Stimulated activated CD4-positive, alpha-beta T cell treated with anti-CD3 and anti-CD28 coated beads, Interleukin-2, amount 100 ng/mL, for 4 hours (primary cell): Measurements from ENCODE around the gene ANKRD1.
A peak's percentile ranks its signal among the peaks of the same experiment; 100 is the strongest.
"Not testable (repeated sequence)": the region's sequence is repeated elsewhere in the genome, so short reads cannot be mapped to it uniquely, and the experiment has no call there.

Experiments used
- DNase-seq: peaks from one replicate; pipeline ENCODE4 v3.0.0-alpha.2; 2020; ENCODE audit warnings: low read depth

The ANKRD1 gene

DNA sequence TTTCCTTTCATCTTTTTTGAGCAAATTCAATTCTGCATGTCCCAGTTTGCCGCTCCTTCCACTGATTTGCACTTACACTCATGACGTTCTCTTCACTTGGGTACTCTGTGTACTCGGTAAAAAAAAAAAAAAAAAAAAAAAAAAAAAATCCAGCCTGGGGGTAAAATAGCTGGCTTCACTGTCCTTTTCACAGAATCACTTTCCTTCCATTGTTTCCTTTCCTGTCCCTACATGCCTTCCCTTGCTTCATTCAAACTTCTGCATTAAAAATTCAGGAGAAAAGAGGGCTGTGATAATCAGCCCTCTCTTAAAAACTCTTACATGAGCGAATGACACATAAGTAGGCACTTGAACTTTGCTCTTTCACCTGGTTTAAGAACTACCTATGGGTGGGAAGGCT lies 8.7 kb downstream of the ANKRD1 start:
- no peak for DNase-seq

DNA sequence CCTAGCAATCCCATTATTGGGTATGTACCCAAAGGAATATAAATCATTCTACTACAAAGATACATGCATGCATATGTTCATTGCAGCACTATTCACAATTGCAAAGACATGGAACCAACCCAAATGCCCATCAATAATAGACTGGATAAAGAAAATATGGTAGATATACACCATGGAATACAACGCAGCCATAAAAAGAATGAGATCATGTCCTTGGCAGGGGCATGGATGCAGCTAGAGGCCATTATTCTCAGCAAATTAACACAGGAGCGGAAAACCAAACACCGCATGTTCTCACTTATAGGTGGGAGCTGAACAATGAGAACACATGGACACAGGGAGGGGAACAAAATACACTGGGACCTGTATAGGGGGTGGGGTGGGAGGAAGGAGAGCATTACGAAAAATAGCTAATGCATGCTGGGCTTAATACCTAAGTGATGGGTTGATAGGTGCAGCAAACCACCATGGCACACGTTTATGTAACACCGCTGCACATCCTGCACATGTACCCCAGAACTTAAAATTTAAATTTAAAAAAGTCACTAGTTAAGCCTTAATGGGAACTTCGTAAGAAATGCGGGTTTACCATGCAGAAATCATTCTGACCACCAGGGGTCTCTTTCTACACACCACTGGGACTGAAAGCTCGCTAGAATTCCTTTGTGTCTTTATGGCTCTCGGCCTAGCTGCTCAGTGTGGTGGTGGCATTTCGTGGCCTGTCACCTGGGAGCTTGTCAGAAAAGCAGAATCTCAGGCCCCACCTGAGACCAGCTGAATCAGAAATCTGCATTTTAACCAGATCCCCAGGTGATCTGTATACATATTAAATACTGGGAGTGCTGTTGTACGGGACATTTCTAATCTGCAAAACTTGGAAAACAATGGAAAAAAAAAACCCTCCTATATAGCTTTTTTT lies 9.5 kb downstream of the ANKRD1 start:
- DNase-seq, result peak; percentile 19

DNA sequence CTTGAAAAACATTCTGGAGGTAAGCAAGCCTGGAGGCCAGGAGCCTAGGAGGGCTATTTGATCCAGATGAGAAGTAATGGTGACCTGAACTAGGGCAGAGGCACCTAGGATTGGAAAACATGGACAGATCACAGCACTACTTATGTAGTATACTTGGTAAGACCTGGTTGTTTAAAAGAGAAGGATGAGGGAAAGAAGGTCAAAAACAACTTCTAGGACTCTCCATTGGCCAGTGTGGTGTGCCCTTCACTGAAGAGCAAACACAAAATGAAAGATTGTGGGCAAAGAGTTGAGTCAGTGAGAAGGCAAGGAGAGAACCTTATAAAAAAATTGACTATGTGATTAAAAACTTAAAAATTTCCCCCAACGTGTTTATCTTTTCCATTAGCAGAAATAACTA lies 14.3 kb downstream of the ANKRD1 start:
- no peak for DNase-seq

GRCh38 chr10:90905925-90906324 lies 15.0 kb downstream of the ANKRD1 start:
- no peak for DNase-seq

- not testable (repeated sequence) for DNase-seq
These were observed 24.0 kb downstream of the ANKRD1 start for GRCh38 chr10:90896916-90897315.

GRCh38 chr10:90893190-90893589 lies 27.7 kb downstream of the ANKRD1 start:
- no peak for DNase-seq

- no peak for DNase-seq
These were observed 30.5 kb downstream of the ANKRD1 start for GRCh38 chr10:90890347-90890746.

DNA sequence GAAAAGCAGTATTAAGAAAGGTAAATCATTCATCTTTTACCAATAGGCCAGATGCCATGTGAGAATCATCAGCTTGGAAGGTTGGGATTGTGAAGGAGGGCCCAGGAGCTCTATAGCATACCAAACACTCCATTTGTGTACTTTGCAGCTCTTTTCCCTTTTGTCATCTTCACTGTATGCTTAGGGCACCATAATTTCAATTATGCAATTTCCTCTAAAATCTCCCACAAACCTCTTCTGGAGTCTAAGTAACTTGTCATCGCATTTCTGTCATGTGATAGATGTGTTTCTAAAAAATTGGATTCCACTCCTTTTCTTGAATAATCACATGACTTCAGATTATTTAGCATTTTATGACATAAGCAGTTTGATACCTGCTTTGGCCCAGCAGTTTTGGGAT lies 31.3 kb downstream of the ANKRD1 start:
- no peak for DNase-seq

DNA sequence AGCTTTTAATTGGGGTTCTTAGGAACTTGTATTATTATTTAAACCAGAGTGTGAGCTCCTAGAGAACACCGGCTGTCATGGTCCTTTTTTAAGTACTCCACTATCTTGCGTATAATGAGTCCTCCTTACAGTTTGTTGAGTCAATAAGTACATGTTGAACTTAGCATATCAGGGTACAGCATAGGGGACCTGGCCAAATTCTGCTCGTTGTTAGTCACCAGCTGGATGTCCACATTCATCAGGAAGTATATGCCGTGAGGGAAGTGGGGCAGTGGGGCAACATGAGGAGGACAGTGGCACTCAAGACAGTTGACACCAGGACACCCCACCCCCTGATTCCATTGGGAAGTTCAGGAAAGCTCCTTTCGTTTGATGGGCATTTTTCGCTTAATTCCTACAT lies 32.5 kb downstream of the ANKRD1 start:
- no peak for DNase-seq

GRCh38 chr10:90887555-90887954 lies 33.3 kb downstream of the ANKRD1 start:
- DNase-seq, result no peak

- no peak for DNase-seq
These were observed 35.7 kb downstream of the ANKRD1 start for GRCh38 chr10:90885176-90885575.

DNA sequence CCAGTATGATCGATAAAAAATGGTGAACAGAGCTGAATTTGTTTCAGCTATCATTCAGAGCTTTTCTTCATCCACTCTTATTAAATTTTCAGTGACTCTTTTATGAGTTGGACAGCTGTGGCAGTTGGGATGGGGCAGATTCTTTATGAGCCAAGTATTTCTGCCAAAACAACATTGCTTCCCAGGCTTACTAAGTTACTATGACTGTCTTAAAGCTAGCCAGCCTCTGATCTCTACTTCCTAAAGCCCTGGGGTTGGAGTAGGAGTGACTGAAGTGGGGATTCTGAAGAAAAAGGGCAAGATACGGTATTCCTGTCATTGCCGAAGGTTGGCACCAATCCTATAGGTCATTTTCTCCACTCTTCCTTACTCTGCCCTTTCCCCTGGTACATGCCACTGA lies 36.5 kb downstream of the ANKRD1 start:
- DNase-seq, result no peak

DNA sequence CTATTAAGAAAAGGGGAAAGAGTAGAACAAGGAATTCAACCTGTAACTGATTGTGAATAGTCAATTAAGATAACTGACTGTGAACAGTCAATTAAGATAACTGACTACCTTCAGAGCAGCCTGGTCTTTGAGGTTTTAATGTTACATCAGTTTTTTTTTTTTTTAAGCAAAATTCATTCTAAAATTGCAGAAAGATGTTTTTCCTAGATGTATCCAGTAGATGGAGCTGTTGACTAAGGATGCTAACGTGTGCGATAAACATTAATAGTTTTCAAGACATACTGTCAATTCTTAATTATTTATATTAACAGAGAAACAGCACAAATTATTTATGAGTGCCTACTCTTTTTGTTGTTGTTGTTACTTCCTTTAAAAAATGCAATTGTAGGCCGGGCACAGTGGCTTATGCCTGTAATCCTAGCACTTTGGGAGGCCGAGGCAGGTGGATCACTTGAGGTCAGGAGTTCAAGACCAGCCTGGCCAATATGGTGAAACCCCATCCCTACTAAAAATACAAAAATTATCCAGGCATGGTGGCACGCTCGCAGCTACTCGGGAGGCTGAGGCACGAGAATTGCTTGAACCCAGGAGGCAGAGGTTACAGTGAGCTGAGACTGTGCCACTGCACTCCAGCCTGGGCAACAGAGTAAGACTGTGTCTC lies 40.7 kb downstream of the ANKRD1 start:
- DNase-seq, result not testable (repeated sequence)

DNA sequence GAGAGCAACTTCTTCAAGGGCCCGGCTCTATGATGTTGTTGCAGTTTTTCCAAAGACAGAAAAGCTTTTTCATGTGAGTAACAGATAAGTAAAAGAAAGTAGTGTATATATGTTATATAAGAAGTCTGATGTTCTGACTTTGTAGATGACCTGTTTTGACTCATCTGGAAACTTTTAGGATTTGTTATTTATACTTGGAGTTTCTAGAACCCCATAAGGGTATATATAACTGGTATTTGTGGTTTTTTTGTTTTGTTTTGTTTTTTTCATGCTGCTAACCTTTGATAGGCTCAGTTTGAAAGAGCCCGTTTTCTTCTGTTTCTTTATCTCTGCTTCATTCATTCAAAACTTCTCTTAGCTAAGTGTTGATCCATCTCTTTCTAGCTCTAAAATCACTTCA lies 41.8 kb downstream of the ANKRD1 start:
- no peak for DNase-seq

DNA sequence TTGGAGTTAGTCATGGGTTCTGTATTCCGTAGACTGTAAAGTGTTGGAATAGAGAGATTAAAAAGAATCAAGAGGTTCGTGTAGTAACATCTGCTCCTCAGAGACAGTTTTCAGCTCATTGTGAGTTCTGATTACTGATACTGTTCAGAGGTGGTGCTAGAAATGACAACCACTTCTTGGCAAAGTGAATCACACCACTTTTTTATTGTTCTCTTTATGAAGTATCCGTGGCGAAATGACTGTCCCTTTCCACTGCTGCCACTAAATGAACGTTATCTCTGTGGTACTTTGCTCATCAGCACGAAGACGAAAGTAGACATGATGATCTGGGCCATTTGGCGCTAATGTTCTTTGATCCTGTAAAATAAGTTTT lies 48.3 kb downstream of the ANKRD1 start:
- DNase-seq, result no peak

DNA sequence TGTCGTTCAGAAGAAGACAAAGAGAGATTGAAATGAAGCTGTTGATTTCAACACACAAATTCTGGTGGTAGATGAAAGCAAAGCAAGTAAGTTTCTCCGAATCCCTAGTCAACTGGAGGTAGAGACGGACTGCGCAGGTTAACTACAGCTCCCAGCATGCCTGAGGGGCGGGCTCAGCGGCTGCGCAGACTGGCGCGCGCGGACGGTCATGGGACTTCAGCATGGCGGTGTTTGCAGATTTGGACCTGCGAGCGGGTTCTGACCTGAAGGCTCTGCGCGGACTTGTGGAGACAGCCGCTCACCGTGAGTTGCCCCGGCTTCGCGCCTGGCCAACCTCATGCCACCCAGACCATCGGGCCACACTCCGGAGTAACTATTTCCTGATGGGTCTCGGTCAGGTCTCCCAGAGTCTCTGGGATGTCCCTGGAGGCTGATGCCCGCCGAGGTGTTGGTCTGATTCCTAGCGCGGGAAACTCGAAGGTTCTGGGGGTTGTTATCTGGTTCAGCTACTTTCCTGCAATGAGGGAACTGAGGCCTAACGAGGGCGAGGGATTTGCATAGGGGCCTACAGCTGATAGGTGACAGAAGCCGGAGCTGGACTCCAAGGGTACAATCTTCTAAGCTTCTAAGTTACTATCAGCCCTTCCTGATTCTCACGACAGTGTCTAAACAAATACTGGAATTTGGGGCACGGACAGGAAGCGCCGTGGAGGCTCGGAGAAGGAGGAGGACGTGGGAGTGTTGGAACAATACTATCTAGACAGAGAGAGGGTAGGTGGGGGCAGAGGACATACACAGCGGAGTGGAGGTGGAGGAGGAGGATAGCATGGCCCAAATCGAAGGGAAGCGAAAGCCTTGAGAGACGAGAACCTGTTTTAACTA lies 48.9 kb downstream of the ANKRD1 start, which contains the start of gene RPP30:
RPP30 (plus strand) TSS at position 209 of the 882 bp plus-strand sequence; CDS start at position 222, 13 bp downstream.
- peak; percentile 66 for DNase-seq

- DNase-seq, result no peak
These were observed 49.6 kb downstream of the ANKRD1 start for GRCh38 chr10:90871279-90871765.

DNA sequence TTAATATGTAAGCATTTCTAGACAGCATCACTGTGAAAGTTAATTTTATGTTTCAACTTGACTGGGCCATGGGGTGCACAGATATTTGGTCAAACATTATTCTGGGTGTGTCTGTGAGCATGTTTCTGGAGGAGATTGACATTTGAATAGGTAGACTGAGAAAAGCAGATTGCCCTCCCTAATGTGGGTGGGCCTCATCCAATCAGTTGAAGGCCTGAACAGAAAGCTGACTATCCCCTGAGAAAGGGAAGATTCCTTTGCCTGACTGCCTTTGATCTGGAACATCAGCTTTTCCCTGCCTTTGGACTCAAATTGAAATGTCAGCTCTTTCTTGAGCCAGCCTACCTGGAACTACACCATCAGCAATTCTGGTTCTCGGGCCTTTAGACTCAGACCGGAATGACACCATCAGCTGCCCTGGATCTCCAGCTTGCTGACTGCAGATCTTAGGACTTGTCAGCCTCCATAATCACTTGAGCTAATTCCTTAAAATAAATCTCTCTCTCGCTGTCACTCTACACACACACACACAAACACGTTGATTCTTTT lies 54.8 kb downstream of the ANKRD1 start:
- DNase-seq, result no peak

GRCh38 chr10:90865401-90865800 lies 55.5 kb downstream of the ANKRD1 start:
- DNase-seq, result no peak

DNA sequence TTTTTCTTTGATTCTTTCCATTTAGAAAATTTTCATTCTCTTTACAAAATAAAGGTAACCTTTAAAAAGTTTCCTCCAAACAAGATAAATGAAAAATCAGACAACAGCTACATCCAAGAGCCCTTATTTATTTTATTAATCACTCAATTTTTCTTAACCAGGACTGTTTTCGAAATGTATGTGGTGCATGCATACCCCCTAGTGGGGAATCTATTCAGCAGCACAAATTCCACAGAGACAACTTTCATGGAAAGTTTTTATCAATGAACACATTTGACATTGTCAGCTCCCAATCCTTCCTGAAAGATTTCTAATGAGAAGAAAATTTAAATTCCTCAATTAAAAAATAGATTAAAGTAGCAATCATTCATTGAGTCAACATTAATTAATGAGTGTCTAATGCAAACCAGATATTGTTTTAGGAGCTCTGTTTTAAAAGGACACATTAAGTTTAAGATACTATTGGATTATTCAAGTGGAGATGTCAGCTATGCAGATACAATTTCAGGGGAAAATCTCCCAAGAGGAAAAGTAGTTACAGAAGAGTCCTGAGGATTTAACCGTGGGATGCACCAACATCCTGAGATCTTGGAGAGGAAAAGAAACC lies 57.9 kb downstream of the ANKRD1 start:
- DNase-seq, result no peak
